Gastrocnemius medialis (tissue), 4 donors: ENCODE data around the gene FRS3. TPM values are rescaled to one million over a fixed set of nuclear protein-coding genes. Genes with fewer than 3 reads are reported as not detected.
"Not testable (repeated sequence)": the region's sequence is repeated elsewhere in the genome, so short reads cannot be mapped to it uniquely, and the experiment has no call there.

Source experiments
- ATAC-seq, 2 donors: fragments of 150-250 bp; one replicate each; pipeline ENCODE4 v1.9.1; 2016
- DNase-seq, 2 donors: peaks; one replicate each; pipeline ENCODE4 v3.0.0-alpha.2; 2019
- H3K27ac ChIP-seq, 4 donors: fragments of 200-600 bp; sonication (generic); 1 replicate in 1 of 4; 2 replicates in 3 of 4; pipeline ENCODE4 v1.5.1; 2016 to 2018; ENCODE audit warnings: mild to moderate bottlenecking in 2 of 4, moderate library complexity in 1 of 4
- H3K27me3 ChIP-seq, 3 donors: fragments of 200-600 bp; sonication (generic) in 2 of 3; 1 replicate in 1 of 3; 2 replicates in 2 of 3; pipeline versions ENCODE4 v1.5.1 to v1.6.0; 2016 to 2019; ENCODE audit warnings: mild to moderate bottlenecking in 1 of 3, moderate library complexity in 1 of 3
- H3K36me3 ChIP-seq, 2 donors: fragments of 200-600 bp; sonication (generic) in 1 of 2; one replicate each; pipeline ENCODE4 v1.5.1; 2017 to 2018
- H3K4me1 ChIP-seq, 2 donors: fragments of 200-600 bp; sonication (generic) in 1 of 2; one replicate each; pipeline ENCODE4 v1.5.1; 2016 to 2017; ENCODE audit warnings: mild to moderate bottlenecking in 2 of 2
- H3K4me3 ChIP-seq, 4 donors: fragments of 200-600 bp; sonication (generic) in 3 of 4; 1 replicate in 1 of 4; 2 replicates in 3 of 4; pipeline ENCODE4 v1.5.1; 2016 to 2019; ENCODE audit warnings: mild to moderate bottlenecking in 2 of 4
- H3K9me3 ChIP-seq, 3 donors: fragments of 200-600 bp; sonication (generic) in 2 of 3; 1 replicate in 1 of 3; 2 replicates in 2 of 3; pipeline ENCODE4 v1.5.1; 2016 to 2019
- CTCF ChIP-seq, 5 experiments: fragments of 450-650 bp in 3 of 5; fragments of 200-600 bp in 2 of 5; sonication (generic) in 2 of 5; IDR thresholded peaks in 4 of 5; conservative IDR thresholded peaks in 1 of 5; 1 replicate in 4 of 5; 2 replicates in 1 of 5; pipeline ENCODE4 v1.5.1; 2016 to 2019; ENCODE audit warnings: antibody characterized with exemption in 5 of 5, mild to moderate bottlenecking in 3 of 5, moderate library complexity in 3 of 5
- POLR2A ChIP-seq, 2 donors: fragments of 450-650 bp; IDR thresholded peaks; one replicate each; pipeline ENCODE4 v1.6.1; 2017; ENCODE audit warnings: antibody characterized with exemption in 2 of 2, mild to moderate bottlenecking in 2 of 2, moderate library complexity in 2 of 2
- in situ Hi-C, 4 donors: fragments of 200-750 bp; cut with MboI; loops; one replicate each; pipeline versions ENCODE4 v1.15.0 to v1.8.0; 2017; ENCODE audit warnings: low sequenced_read_pairs in 4 of 4
- intact Hi-C: fragments of 100-400 bp; cut with DNase I; formaldehyde crosslinking; loops from one replicate; pipeline ENCODE4 v1.15.1; 2023; ENCODE audit warnings: low total_unique reads
- total RNA-seq, 4 donors: library from RNA; depleted of rRNA; stranded (reverse); fragments of >200 nt; gene quantifications; one replicate each; pipeline versions ENCODE4 v1.1.0 to v1.2.3, GENCODE V29; 2016

Gene FRS3
- total RNA-seq, 4 donors from 2014 or later = 2.9 to 6.9 (median 5.5) TPM

DNA sequence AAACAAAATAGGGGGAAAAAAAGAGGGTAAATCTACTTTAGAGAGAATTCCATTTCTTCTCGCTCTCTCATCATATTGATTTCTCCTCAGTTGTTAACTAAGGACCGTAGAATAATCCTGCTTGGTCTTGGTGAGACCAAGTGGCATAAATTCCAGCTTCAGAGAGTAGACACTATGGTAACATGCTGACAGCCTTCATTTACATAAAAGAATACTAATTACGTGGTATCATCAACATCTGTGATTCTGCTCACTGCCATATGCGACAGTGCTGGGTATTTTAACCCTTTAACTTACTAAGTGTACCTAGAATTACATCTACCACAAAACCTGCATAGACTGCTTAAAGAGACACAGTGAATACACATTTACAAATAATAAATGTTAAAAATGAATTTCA is 34.9 kb upstream of the FRS3 start:
- intact Hi-C loops (no loop called here), in situ Hi-C loops (no loop called here)
- TF ChIP-seq CTCF (IDR thresholded peaks at IDR 0.05 in 4 of 5, conservative IDR thresholded peaks at IDR 0.05 in 1 of 5) (no peak), POLR2A (IDR thresholded peaks at IDR 0.05) (no peak)
- Histone ChIP-seq H3K4me1 (peaks cover 0 to 17% of the 10 kb centered on the region in 2 donors), H3K27me3 (no peaks in the 10 kb centered on the region), H3K4me3 (no peak overlapping the region), H3K27ac (no peak overlapping the region), H3K36me3 (no peaks in the 10 kb centered on the region), H3K9me3 (no peaks in the 10 kb centered on the region)
- DNase-seq = no peak
- no peak for ATAC-seq

- DNase-seq (no peak), ATAC-seq (no peak)
- no peaks in the 10 kb centered on the region for H3K36me3 ChIP-seq
- no peak overlapping the region for H3K27ac ChIP-seq
- in situ Hi-C loops (no loop called here), intact Hi-C loops (no loop called here)
- no peak overlapping the region for H3K4me3 ChIP-seq
- H3K27me3 ChIP-seq = no peaks in the 10 kb centered on the region
- no peaks in the 10 kb centered on the region for H3K9me3 ChIP-seq
- peaks cover 0 to 17% of the 10 kb centered on the region in 2 donors for H3K4me1 ChIP-seq
- TF ChIP-seq POLR2A (IDR thresholded peaks at IDR 0.05) (no peak), CTCF (IDR thresholded peaks at IDR 0.05 in 4 of 5, conservative IDR thresholded peaks at IDR 0.05 in 1 of 5) (no peak)
These were observed 34.3 kb upstream of the FRS3 start for GRCh38 chr6:41813956-41814355.

DNA sequence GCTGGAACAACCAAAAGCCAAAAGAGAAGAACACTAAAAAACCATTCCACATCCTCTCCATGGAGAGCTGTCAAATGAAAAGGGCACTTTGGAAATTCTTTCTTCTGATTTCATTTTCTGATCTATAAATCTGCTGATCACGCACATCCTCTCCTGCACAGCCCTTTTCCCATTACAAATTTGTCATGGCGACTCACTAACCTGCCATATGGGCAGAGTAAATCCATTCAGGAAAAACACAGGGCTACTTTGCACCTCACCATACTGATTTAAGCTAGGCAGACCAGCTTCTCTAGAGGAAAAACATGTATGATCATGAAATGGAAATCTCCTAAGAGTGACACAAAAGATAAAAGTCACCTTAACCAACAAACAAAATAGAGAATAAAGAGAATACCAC is 33.8 kb upstream of the FRS3 start:
- ATAC-seq (no peak), DNase-seq (no peak)
- Histone ChIP-seq H3K4me3 (no peak overlapping the region), H3K4me1 (peaks cover 0 to 17% of the 10 kb centered on the region in 2 donors), H3K27ac (no peak overlapping the region), H3K9me3 (no peaks in the 10 kb centered on the region), H3K36me3 (no peaks in the 10 kb centered on the region), H3K27me3 (no peaks in the 10 kb centered on the region)
- in situ Hi-C loops (no loop called here), intact Hi-C loops (no loop called here)
- TF ChIP-seq CTCF (IDR thresholded peaks at IDR 0.05 in 4 of 5, conservative IDR thresholded peaks at IDR 0.05 in 1 of 5) (no peak), POLR2A (IDR thresholded peaks at IDR 0.05) (no peak)

GRCh38 chr6:41811946-41812345 is 32.2 kb upstream of the FRS3 start:
- H3K27ac ChIP-seq, DNase-seq, in situ Hi-C loops, H3K9me3 ChIP-seq, ATAC-seq, H3K36me3 ChIP-seq, H3K27me3 ChIP-seq, H3K4me3 ChIP-seq, intact Hi-C loops: not testable (repeated sequence)
- H3K4me1 ChIP-seq = peaks cover 0 to 17% of the 10 kb centered on the region in 2 donors

GRCh38 chr6:41811095-41811494 is 31.4 kb upstream of the FRS3 start:
- Histone ChIP-seq H3K4me3 (no peak overlapping the region), H3K36me3 (no peaks in the 10 kb centered on the region), H3K27me3 (no peaks in the 10 kb centered on the region), H3K27ac (no peak overlapping the region), H3K4me1 (peaks cover 0 to 16% of the 10 kb centered on the region in 2 donors), H3K9me3 (no peaks in the 10 kb centered on the region)
- no peak for ATAC-seq
- TF ChIP-seq POLR2A (IDR thresholded peaks at IDR 0.05) (no peak), CTCF (IDR thresholded peaks at IDR 0.05 in 4 of 5, conservative IDR thresholded peaks at IDR 0.05 in 1 of 5) (no peak)
- no peak for DNase-seq
- intact Hi-C loops (no loop called here), in situ Hi-C loops (no loop called here)
